GM18873 (cell line): ENCODE results near the gene BMP8B.
"Not testable (repeated sequence)": the region's sequence is repeated elsewhere in the genome, so short reads cannot be mapped to it uniquely, and the experiment has no call there.

Experiments used
- ATAC-seq: cut with Tn5 transposase; IDR thresholded peaks from one replicate; pipeline ENCODE4 v1.9.1; 2021; ENCODE audit warnings: mild to moderate bottlenecking, moderate library complexity, moderate number of reproducible peaks; ENCODE audit not compliant: unreplicated experiment, low FRiP score

The BMP8B gene, protein sequence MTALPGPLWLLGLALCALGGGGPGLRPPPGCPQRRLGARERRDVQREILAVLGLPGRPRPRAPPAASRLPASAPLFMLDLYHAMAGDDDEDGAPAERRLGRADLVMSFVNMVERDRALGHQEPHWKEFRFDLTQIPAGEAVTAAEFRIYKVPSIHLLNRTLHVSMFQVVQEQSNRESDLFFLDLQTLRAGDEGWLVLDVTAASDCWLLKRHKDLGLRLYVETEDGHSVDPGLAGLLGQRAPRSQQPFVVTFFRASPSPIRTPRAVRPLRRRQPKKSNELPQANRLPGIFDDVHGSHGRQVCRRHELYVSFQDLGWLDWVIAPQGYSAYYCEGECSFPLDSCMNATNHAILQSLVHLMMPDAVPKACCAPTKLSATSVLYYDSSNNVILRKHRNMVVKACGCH

DNA sequence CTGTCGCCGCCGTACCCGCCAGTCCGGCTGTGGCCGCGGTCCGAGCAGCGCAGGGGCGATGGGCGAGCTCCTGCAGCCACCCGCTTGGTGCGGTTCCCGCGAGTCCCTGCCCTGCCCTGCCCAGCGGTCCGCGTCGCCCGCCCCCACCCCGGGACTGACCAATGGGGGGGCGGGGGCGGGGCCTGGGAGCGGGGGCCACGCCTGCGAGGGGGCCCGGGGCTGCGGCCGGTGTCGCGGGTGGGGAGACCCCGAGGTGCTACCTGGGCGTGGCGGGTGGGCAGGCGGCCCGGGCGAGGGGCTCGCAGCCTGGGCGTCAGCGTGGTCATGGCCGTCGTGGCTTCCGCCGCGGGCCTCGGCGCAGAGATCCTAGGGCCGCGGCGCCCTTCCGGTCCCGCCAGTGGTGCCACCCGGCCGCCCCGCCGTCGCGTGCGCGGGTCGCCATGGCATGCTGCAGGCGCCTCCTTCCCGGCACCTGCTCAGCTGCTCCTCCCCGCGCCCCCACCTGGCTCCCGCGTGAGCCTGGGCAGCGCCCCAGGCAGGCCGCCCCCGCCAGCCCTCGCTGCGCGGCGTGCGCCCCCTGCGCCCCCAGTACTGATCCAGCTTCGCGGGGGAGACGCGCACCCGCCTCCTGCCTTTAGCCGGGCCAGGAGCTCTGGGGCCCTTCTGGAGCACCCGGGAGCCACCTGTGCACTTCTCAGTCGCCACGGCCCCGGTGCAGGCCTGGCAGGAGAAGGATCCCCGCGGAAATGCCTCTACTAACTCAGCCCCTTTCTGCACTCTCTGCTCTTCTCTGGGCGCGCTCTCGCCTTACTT is at the start of gene BMP8B:
Gene BMP8B, minus strand, starts transcription at position 108 of the 813 bp plus-strand sequence. CDS start 380 bp downstream, outside the sequence.
- no peak for ATAC-seq

GRCh38 chr1:39836595-39837110 is 48.0 kb upstream of the BMP8B start:
- no peak for ATAC-seq

GRCh38 chr1:39835935-39836594 is 47.4 kb upstream of the BMP8B start:
- ATAC-seq = no peak

GRCh38 chr1:39835110-39835509 is 46.4 kb upstream of the BMP8B start:
- no peak for ATAC-seq

GRCh38 chr1:39833621-39834385 is 45.1 kb upstream of the BMP8B start:
- ATAC-seq = no peak

DNA sequence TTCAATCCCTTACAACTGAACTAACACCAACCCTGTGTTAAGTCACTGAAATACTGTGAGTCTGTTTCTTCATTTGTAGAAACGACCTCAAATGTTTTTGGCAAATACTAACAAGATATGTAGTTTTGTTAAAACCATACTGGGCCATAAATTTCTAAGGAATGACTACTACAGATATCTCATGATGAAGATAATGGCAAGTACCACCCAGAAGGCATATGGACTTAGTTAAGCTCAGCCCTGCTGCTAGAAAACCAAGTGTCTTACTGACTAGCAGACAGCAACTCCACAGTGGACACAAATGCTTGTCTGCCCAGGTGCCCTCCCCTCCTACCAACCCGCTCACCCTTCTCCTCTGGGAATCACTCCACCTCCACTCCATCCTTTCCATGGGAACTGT is 44.5 kb upstream of the BMP8B start:
- ATAC-seq = no peak

- no peak for ATAC-seq
Measured at GRCh38 chr1:39832294-39832693, 43.6 kb upstream of the BMP8B start.

GRCh38 chr1:39829791-39830533 is 41.3 kb upstream of the BMP8B start:
- no peak for ATAC-seq

DNA sequence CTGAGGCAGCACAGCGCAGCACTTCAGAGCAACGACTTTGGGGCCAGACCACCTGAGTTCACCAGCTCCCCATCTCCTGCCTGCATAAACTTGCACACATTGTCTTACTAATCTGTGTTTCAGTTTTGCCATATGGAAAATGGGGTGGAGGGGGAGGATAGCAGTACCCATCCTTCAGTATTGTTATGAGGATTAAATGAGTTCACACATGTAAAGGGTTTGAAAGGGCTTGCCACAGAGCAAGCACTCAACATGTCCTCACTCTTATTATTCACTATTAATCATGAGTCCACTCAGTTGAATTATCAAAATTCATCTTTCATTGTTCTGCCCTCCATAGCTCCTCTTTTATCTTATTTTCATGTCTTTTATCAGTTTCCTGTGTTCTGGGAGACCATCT is 40.1 kb upstream of the BMP8B start:
- no peak for ATAC-seq

- not testable (repeated sequence) for ATAC-seq
Measured at GRCh38 chr1:39828255-39828654, 39.6 kb upstream of the BMP8B start.

DNA sequence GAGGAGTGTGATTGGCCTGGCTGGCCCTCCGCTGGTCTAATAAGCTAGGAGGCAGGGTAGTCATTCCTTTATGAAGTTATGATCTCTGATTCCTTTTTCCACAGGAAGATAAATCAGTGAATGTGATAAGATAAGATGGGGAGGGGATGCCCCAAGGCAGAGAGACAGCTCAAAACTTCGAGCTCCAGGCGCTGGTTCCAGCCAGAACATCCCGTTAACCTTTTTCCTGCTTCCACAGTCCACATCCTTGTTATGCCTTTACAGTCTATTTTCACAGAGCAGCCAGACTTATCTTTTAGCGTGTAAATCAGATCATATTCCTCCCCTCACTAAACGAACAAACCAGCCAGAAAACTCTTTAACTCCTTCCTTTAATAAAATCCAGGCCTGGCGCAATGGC is 38.5 kb upstream of the BMP8B start:
- no peak for ATAC-seq

- ATAC-seq = no peak
Measured at GRCh38 chr1:39826583-39826982, 37.9 kb upstream of the BMP8B start.

- ATAC-seq = no peak
Measured at GRCh38 chr1:39825432-39825941, 36.8 kb upstream of the BMP8B start.

DNA sequence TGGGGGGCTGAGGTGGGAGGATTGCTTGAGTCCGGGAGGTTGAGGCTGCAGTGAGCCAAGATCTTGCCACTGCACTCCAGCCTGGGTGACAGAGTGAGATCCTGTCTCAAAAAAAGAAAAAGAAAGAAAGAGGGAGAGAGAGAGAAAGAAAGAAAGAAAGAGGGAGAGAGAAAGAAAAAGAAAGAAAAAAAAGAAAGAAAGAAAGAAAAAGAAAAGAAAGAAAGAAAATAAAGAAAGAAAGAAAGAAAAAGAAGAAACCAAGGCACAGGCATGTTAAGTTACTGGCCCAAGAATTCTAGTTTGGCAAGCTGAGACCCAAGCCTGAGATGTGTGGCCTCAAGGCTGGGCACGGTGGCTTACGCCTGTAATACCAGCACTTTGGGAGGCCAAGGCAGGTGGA is 34.8 kb upstream of the BMP8B start:
- not testable (repeated sequence) for ATAC-seq

GRCh38 chr1:39822146-39822545 is 33.5 kb upstream of the BMP8B start:
- no peak for ATAC-seq

- ATAC-seq = no peak
Measured at GRCh38 chr1:39819091-39819812, 30.6 kb upstream of the BMP8B start.

DNA sequence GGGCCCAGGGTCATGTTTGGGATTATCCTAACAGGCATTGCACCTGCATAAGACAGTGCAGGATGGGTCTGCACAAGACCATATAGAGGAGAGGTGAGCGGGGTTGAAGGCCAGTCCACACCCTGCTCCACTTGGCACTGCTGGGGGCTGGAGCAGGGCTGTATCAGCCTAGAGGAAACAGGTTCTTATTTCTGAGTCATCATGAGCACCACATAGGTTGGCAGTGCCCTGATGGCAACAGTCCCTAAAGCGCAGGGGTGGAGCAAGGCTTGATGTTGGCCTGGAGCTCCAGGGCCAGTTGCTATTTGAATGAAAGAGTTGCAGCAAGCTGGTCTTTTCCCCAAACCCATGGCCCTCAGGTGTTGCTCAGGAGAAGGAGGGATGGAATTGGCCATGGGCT is 29.8 kb upstream of the BMP8B start:
- ATAC-seq = no peak

DNA sequence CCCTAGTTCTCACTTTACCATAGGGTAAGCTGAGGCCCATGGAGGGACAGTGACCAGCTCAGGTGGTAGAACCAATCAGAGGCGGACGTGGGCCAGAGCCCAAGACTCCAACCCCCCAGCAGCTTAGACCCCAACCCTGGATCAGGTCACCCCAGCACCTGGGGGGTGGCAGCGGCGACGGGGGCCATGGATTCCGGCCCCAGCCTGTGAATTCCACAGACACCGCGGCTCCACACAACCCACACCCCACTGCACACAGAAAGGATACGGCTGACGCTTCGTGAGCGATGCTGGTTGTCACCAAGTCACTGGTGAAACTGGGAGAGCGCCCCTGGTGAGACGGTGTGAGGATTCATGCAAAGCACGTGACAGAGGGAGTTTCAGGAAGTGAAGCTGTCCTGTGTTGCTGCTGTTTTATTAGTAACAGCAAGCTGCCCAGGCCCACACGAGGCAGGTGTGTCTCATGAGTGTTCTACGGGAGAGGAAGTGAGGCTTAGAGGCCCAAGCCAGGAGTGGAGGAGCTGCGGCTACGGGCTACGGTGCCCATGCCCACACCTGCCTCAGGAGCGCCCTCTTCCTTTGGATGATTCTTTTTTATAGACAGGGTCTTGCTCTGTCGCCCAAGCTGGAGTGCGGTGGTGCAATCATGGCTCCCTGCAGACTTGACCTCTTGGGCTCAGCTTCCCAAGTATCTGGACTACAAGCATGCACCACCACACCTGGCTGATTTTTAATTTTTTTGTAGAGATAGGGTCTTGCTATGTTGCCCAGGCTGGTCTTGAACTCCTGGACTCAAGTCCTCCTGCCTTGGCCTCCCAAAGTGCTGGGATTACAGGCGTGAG is 28.6 kb upstream of the BMP8B start:
- ATAC-seq = peak; percentile 87
